Duodenal mucosa (tissue), 2 donors: ENCODE results near the gene MACROD2.
"Not testable (repeated sequence)": the region's sequence is repeated elsewhere in the genome, so short reads cannot be mapped to it uniquely, and the experiment has no call there.

ENCODE experiments used
- H3K27ac ChIP-seq: one replicate; pipeline ENCODE4 v1.7.0; 2013; ENCODE audit warnings: low read depth, low read length
- H3K27me3 ChIP-seq, 2 donors: one replicate each; pipeline ENCODE4 v1.7.0; 2013; ENCODE audit warnings: low read length in 2 of 2, control low read depth in 1 of 2; ENCODE audit not compliant: insufficient read depth in 2 of 2, control insufficient read depth in 1 of 2
- H3K36me3 ChIP-seq, 2 donors: one replicate each; pipeline ENCODE4 v1.7.0; 2013; ENCODE audit warnings: low read length in 2 of 2, control low read depth in 1 of 2; ENCODE audit not compliant: insufficient read depth in 2 of 2, control insufficient read depth in 1 of 2
- H3K4me1 ChIP-seq, 2 donors: one replicate each; pipeline ENCODE4 v1.7.0; 2013; ENCODE audit warnings: low read length in 2 of 2, control low read depth in 1 of 2; ENCODE audit not compliant: insufficient read depth in 2 of 2, control insufficient read depth in 1 of 2
- H3K4me3 ChIP-seq, 2 donors: one replicate each; pipeline ENCODE4 v1.7.0; 2013; ENCODE audit warnings: low read length in 2 of 2, low read depth in 1 of 2
- H3K9ac ChIP-seq, 2 donors: one replicate each; pipeline ENCODE4 v1.7.0; 2013; ENCODE audit warnings: low read length in 2 of 2, low read depth in 1 of 2
- H3K9me3 ChIP-seq, 2 donors: one replicate each; pipeline ENCODE4 v1.7.0; 2013; ENCODE audit warnings: low read length in 2 of 2, control low read depth in 1 of 2; ENCODE audit not compliant: control insufficient read depth in 1 of 2

The MACROD2 gene

DNA sequence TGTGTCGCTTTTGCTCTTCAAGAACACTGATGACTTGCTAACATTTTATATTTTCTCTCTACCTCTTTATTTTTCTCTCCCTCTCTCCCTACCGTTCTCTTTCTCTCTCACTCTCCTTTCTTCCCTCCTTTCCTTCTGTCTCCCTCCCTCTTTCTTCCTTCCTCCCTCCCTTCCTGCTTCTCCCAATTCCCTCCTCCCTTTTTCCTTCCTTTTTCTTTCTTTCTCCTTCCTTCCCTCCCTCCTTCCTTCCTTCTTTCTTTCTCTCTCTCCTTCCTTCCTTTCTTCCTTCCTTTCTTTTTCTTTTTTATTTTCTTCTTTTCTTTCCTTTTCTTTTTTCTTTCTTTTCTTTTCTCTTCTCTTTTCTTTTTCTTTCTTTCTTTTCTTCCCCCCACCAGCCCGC lies 1511.8 kb downstream of the MACROD2 start:
- Histone ChIP-seq H3K9ac (no peak overlapping the region), H3K9me3 (no peaks in the 10 kb centered on the region), H3K4me3 (no peak overlapping the region), H3K4me1 (no peaks in the 10 kb centered on the region), H3K27me3 (no peaks in the 10 kb centered on the region), H3K27ac (no peak overlapping the region), H3K36me3 (no peaks in the 10 kb centered on the region)

DNA sequence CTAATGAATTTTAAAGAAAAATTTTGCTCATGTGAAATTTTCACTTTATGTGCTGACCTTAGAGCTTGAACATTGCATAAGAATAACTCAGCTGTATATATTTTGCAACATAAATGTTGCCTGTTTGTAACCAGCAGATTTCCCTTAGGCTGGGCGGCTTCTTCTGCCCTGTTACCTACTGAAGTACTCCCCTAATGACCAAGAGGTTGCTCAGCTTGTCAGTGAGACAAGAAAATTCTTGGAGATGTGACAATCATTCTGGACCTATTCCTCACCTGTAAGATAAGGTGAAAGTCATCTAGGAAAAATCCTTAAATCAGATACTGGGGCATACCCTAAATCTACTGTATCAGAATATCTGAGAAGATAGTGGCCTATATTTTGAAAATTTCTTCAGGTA lies 1516.2 kb downstream of the MACROD2 start:
- Histone ChIP-seq H3K4me3 (no peak overlapping the region), H3K9ac (no peak overlapping the region), H3K27ac (no peak overlapping the region)

DNA sequence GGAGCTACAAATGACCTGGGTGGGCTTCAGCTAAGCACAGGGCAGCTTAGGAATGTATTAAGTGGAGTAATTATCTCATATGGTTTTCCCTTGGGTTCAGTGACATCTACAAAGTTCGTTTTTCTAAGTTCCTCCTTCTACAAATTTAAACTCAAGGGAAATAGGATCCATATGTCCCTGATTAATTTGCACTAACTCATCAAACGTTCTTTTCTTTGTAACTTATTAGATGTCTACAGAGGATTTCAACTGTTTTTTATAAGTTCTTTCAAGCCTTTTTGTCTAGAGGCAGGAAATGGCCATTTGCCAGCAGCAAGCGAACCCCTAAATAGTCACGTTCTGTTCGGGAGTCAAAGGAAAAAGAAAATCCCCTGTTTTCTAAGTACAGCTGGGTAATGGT lies 1517.6 kb downstream of the MACROD2 start:
- H3K4me1 ChIP-seq = no peaks in the 10 kb centered on the region
- no peaks in the 10 kb centered on the region for H3K36me3 ChIP-seq
- H3K9me3 ChIP-seq = no peaks in the 10 kb centered on the region
- H3K27ac ChIP-seq = no peak overlapping the region
- no peak overlapping the region for H3K4me3 ChIP-seq
- no peak overlapping the region for H3K9ac ChIP-seq
- no peaks in the 10 kb centered on the region for H3K27me3 ChIP-seq

More for the DNA sequence above, 1516.2 kb downstream of the MACROD2 start:
- Histone ChIP-seq H3K4me1 (no peaks in the 10 kb centered on the region), H3K27me3 (no peaks in the 10 kb centered on the region), H3K36me3 (no peaks in the 10 kb centered on the region), H3K9me3 (no peaks in the 10 kb centered on the region)

DNA sequence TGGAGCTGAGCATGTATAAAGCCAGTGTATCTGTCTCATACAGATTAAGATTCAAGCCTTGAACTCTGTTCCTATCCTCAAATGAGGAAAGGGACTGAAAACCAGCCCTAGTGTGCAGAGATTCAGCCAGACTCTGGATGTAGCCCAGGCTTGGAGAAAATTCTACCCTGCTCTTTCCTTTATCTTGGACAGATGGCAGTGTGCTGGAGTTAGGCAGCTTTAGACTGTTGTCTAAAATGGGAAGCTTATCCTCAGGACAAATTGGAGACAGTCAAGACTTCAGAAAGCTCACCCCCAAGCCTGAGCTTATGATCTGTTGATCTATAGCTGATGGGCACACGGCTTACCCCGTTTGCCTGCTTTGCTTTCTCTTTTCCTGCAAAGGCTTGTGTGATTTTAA lies 1520.4 kb downstream of the MACROD2 start:
- Histone ChIP-seq H3K27me3 (no peaks in the 10 kb centered on the region), H3K4me3 (no peak overlapping the region), H3K9ac (no peak overlapping the region), H3K27ac (no peak overlapping the region), H3K36me3 (no peaks in the 10 kb centered on the region), H3K4me1 (no peaks in the 10 kb centered on the region), H3K9me3 (no peaks in the 10 kb centered on the region)

DNA sequence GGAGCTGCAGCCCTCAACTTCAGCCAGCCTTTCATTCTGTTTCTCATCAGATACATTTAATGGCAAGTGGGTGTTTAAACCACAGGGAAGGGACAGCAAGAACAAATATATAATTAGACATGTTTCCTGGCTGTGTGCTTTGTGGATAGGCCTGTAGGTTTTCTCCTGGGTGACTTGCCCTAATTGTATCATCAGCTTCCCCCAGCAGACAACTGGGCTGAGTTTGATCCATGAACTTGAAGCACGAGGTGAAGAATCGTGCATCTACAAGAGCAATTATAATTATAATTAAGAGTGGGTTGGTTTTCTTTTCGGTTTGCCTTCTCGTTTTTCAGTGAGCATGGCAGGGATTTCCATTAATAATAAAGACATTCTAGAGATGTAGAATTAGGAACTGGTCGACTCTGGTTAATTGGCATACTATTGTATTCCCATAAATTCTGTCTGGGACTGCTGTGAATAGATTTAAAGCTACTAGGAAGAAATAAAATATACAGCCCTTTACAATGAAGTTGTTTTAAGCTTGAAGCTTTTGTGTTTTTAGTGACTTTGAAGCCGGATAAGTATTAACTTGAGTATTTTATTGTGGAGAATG lies 1525.7 kb downstream of the MACROD2 start:
- Histone ChIP-seq H3K27me3 (no peaks in the 10 kb centered on the region), H3K4me3 (no peak overlapping the region), H3K9ac (no peak overlapping the region), H3K9me3 (no peaks in the 10 kb centered on the region), H3K27ac (no peak overlapping the region), H3K4me1 (no peaks in the 10 kb centered on the region), H3K36me3 (no peaks in the 10 kb centered on the region)

DNA sequence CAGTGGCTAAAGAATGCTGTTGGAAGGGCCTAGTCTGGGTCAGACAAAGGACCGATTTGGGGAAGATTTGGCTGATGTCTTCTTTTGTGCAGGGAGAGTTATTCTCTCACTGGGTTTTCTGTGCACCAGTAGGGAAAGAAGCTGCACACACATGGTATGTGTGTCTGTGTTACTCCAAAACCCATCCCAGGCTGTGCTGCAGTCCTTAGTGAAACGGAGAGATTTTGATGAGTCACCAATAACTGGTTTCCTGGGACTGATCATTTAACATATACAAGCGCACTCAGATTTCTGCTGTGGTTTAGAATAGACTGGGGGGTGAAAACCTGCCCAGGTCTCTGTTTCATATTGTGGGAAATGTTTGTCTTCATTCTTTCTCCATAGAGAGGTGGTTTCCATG lies 1528.1 kb downstream of the MACROD2 start:
- Histone ChIP-seq H3K9ac (no peak overlapping the region), H3K27me3 (no peaks in the 10 kb centered on the region), H3K36me3 (no peaks in the 10 kb centered on the region), H3K4me3 (no peak overlapping the region), H3K4me1 (no peaks in the 10 kb centered on the region), H3K27ac (no peak overlapping the region), H3K9me3 (no peaks in the 10 kb centered on the region)

DNA sequence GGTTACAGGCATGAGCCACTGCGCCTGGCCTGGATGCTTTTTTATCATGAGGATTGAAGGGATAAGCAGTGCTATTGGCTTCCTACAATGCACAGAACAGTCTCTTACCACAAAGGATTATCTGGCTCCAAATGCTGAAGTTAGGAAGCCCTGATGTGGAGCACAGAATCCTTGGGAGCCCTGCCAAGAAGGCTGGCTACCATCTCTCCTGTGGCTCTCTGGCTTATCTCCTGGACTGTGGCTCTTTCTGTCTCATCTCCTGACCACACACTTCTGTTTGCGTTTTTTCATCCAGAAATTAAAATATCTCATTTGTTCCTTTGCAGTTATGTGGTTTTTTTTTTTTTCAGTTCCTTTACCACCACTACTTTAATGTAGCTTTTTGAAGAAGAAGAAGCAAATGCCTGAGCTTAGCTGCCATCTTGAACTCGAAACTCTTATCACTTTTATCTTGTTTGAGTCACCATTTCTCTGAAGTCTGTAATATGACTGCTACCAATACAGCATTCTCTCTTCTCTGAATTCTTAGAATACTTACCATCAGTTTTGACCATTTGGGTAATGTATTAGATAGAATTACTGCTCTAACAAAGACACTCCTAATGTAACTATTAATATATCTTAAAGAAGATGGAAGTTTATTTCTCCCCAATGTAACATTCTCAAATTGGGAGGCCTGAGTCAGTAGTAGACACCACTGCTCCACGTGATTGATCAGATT lies 1533.2 kb downstream of the MACROD2 start:
- H3K27me3 ChIP-seq = no peaks in the 10 kb centered on the region

DNA sequence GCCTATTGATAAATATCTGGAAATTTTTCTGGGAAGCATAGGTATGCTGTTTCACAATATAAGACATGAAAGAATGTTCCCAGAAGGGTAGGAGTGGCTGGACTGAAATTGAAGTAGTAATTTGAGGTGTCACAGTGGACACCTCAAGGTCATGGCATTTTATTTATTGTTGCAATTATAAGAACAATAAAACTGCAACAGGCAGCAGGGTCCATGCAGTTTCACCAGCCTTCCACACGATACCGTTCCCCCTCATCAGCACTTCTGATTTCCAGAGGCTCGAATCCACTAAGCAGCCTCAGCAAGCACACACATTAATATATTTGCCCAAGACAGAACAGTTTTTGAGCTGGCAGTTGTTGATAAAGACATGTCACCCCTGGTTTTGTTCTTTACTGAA lies 1540.5 kb downstream of the MACROD2 start:
- Histone ChIP-seq H3K4me1 (no peaks in the 10 kb centered on the region), H3K27me3 (no peaks in the 10 kb centered on the region), H3K9ac (no peak overlapping the region), H3K27ac (no peak overlapping the region), H3K36me3 (no peaks in the 10 kb centered on the region), H3K4me3 (no peak overlapping the region), H3K9me3 (no peaks in the 10 kb centered on the region)

More for the DNA sequence above, 1533.2 kb downstream of the MACROD2 start:
- H3K9me3 ChIP-seq = no peaks in the 10 kb centered on the region
- H3K9ac ChIP-seq = no peak overlapping the region
- no peak overlapping the region for H3K27ac ChIP-seq
- no peaks in the 10 kb centered on the region for H3K4me1 ChIP-seq
- H3K36me3 ChIP-seq = no peaks in the 10 kb centered on the region
- H3K4me3 ChIP-seq = no peak overlapping the region

DNA sequence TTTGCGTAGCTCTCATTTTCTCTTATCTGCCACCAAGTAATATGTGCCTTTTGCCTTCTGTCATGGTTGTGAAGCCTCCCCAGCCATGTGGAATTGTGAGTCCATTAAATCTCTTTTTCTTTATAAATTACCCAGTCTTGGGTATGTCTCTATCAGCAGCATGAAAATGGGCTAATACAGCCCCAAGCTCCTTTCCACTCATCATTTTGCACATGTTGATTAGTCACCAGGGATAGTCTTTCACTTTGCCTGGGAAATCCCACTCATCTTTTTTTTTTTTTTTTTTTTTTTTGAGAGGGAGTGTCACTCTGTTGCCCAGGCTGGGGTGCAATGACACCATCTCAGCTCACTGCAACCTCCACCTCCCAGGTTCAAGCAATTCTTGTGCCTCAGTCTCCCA lies 1541.9 kb downstream of the MACROD2 start:
- not testable (repeated sequence) for H3K9ac ChIP-seq, H3K27me3 ChIP-seq, H3K9me3 ChIP-seq, H3K27ac ChIP-seq, H3K4me3 ChIP-seq, H3K4me1 ChIP-seq, H3K36me3 ChIP-seq

DNA sequence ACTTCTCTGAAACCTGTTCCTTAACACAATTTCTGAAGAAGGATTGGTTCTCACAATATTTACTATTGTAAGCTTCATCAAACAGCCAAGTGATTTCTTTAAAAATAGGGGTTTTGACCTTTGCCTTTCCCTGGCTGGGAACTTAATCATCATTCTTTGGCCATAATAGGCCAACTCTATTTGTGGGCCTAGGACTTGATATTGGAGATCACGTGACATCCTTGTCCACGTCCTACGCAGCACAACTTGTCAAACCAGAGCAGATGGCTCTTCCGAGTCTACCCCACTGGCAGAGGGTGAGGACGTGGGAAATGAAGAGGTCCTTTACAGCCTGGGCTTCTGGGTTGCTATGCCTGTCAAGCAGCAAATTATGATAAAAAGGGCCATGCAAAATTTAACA lies 1547.3 kb downstream of the MACROD2 start:
- no peaks in the 10 kb centered on the region for H3K27me3 ChIP-seq
- no peak overlapping the region for H3K27ac ChIP-seq
- H3K36me3 ChIP-seq = no peaks in the 10 kb centered on the region
- no peaks in the 10 kb centered on the region for H3K9me3 ChIP-seq
- no peak overlapping the region for H3K9ac ChIP-seq
- H3K4me1 ChIP-seq = no peaks in the 10 kb centered on the region
- no peak overlapping the region for H3K4me3 ChIP-seq
